ENCODE results near the gene TAS1R2.
A peak's percentile ranks its signal among the peaks of the same experiment; 100 is the strongest.

Gene TAS1R2

DNA sequence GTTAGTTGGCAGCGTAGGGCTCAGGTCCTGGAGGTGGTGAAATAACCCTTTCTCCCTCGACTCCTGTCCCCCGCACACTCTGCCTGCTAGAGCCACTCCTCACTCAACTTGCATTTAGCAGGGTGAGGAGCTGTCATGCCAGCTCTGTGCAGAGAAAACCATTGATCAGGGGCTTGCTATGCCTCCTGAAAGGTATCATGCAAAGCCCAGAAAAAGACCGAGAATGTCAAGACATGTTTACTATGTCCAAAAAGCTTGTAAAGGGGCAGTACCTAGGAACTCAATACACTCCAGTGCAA, 24.9 kb upstream of the TAS1R2 start:
- TF ChIP-seq, protein P1, sequence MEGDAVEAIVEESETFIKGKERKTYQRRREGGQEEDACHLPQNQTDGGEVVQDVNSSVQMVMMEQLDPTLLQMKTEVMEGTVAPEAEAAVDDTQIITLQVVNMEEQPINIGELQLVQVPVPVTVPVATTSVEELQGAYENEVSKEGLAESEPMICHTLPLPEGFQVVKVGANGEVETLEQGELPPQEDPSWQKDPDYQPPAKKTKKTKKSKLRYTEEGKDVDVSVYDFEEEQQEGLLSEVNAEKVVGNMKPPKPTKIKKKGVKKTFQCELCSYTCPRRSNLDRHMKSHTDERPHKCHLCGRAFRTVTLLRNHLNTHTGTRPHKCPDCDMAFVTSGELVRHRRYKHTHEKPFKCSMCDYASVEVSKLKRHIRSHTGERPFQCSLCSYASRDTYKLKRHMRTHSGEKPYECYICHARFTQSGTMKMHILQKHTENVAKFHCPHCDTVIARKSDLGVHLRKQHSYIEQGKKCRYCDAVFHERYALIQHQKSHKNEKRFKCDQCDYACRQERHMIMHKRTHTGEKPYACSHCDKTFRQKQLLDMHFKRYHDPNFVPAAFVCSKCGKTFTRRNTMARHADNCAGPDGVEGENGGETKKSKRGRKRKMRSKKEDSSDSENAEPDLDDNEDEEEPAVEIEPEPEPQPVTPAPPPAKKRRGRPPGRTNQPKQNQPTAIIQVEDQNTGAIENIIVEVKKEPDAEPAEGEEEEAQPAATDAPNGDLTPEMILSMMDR (IDR thresholded peaks at IDR 0.05; ENCODE audit: control insufficient read depth, insufficient read depth, low read depth, low read length, missing control alignments) = no peak
- no peak for DNase-seq (ENCODE audit: low read depth)
- no peak overlapping the region for H3K4me3 ChIP-seq (ENCODE audit: control insufficient read depth, low read depth, low read length)

DNA sequence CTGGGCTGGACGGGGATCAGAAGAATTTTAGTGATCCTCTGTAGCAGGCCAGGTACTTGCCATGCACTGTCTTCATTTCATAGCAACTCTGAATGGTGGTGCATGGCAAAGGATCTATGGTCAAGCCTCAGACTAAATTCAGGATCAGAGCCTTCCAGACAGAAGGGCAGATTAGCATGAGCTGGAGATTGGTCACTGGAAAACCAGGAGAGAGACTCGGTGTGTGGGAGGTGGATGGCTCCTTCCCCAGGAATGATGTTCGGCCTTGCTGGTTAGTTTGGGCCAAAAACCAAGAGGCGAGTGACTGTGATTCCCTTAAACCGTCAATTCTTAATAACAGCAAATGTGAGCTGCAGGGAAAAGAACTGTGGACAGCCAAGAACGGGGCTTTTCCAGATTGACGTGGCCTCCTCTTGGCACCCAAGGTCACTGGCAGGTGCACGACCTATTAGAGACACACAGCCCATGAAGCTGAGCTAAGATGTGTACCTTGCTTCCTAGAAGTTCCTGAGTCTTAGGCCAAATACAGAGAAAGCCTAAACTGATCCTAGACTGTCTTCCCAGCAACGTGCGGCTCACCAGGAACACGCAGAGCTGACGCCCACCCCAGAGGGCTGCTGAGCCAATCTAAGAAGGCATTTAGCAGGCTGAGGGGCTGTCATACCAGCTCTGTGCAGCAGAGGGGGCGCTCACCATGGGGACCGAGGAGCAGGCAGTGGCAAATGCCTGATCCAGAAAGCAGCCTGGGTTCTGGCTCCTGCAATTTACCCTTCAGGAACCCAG, 24.4 kb upstream of the TAS1R2 start:
- peak; percentile 27 for DNase-seq (ENCODE audit: low read depth)

DNA sequence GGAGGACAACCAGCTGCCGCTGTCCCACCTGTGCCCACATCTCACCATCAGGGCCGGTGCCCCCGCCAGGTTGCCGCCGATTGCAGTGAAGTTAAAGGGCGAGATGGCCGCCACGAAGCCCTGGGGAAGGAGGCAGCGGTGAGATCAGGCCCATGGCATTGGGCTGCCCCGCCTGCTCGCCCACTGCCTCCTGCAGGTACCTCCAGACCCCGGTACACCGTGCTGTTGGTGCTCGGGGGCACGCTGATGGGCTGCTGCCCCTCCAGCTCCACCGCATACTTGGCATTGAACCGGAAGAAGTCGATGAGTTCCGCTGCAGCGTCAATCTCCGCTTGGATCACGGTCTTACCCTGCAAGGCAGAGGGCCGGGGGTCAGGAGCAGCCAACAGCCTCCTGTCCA, 23.6 kb upstream of the TAS1R2 start:
- DNase-seq (ENCODE audit: low read depth) = no peak
- H3K4me3 ChIP-seq (ENCODE audit: control insufficient read depth, low read depth, low read length) = no peak overlapping the region
- TF ChIP-seq, protein P1 (IDR thresholded peaks at IDR 0.05; ENCODE audit: control insufficient read depth, insufficient read depth, low read depth, low read length, missing control alignments) = no peak

More for the DNA sequence above, 24.4 kb upstream of the TAS1R2 start:
- TF ChIP-seq, protein P1 (IDR thresholded peaks at IDR 0.05; ENCODE audit: control insufficient read depth, insufficient read depth, low read depth, low read length, missing control alignments) = peak; percentile 89
- H3K4me3 ChIP-seq (ENCODE audit: control insufficient read depth, low read depth, low read length) = no peak overlapping the region

DNA sequence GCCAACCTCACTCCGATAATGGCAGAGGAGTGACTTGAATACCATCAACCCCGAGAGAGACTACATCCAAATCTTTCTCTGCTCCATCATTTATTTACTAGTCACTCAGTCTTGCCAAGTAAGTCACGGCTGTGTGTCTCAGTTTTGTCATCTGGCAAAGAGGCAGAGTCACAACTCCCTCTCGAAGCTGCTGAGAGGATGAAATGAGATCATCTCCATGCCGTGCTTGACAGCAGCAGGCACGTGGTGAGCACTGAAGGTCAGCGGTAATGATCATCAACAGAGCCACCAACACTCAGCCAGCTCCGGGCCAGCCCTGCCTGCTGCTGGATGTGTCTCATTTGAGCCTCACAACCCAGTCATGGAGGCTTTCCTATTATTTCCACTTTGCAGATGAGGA, 23.0 kb upstream of the TAS1R2 start:
- DNase-seq (ENCODE audit: low read depth) = no peak
- no peak overlapping the region for H3K4me3 ChIP-seq (ENCODE audit: control insufficient read depth, low read depth, low read length)
- TF ChIP-seq, protein P1 (IDR thresholded peaks at IDR 0.05; ENCODE audit: control insufficient read depth, insufficient read depth, low read depth, low read length, missing control alignments) = no peak

DNA sequence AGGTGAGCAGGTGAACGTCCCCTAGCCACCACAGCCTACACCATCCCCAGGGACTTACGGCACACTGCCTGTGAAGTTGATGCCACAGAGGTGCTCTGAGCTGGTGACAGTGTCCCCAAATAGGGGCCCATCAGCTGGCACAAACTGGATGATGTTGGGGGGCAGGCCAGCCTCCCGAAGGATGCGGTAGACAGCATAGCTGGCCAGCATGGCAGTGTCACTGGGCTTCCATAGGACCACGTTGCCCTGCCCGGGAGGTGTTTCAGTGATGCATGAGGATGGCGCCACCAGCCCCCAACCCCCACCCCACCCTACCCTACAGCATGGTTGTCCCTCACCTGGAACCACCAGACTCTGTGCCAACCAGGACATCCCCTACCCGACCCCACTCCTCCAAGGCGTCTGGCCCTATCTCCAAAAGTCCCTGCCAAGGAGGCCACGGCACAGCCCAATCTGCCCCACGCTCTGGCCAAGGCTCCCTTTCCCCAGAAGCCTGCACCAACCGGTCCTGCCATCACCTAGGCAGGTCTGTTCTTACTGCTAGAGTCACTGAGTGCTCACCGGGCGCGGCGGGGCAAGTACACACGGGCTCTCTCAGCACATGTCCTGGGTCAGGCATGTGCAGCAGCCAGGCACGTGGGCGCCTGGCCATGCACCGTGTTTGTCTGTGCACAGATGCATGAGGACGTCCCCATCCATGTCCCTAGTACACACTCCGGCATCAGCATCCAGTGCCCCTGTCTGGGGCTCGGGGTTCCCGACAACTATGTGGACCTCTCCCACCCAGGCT, 22.4 kb upstream of the TAS1R2 start:
- TF ChIP-seq, protein P1 (IDR thresholded peaks at IDR 0.05; ENCODE audit: control insufficient read depth, insufficient read depth, low read depth, low read length, missing control alignments) = no peak
- DNase-seq (ENCODE audit: low read depth) = no peak

DNA sequence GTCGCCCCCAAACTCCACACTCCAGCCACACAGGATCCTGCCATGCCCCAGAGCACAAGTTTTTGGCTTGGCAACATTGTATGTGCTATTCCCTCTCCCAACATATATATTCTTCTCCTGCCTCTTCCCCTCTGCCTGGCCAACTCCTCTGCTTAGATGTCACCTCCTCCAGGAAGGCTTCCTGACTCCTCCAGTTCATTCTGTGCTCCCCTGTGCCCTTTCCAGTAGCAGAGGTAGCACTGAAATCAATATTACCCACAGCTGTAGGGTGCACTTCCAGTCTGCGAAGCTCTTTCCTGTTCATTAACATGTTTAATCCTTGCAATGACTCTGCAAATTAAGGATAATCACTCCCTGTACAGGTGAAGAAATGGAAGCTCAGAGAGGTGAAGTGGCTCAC, 21.7 kb upstream of the TAS1R2 start:
- no peak overlapping the region for H3K4me3 ChIP-seq (ENCODE audit: control insufficient read depth, low read depth, low read length)
- DNase-seq (ENCODE audit: low read depth) = no peak
- TF ChIP-seq, protein P1 (IDR thresholded peaks at IDR 0.05; ENCODE audit: control insufficient read depth, insufficient read depth, low read depth, low read length, missing control alignments) = no peak

More for the DNA sequence above, 22.4 kb upstream of the TAS1R2 start:
- H3K4me3 ChIP-seq (ENCODE audit: control insufficient read depth, low read depth, low read length) = no peak overlapping the region

Data from AG09309 (cell line).